Thoracic aorta (tissue), 2 donors: ENCODE results near the gene TRAFD1. TPM values are rescaled to one million over a fixed set of nuclear protein-coding genes. Genes with fewer than 3 reads are reported as not detected.

ENCODE experiments used
- ATAC-seq: fragments of 150-250 bp; one replicate; pipeline ENCODE4 v1.8.0; 2017; ENCODE audit warnings: low read depth; ENCODE audit not compliant: insufficient number of reproducible peaks, low FRiP score
- DNase-seq: peaks from one replicate; pipeline ENCODE4 v3.0.0-alpha.2; 2020; ENCODE audit warnings: low spot score
- H3K27ac ChIP-seq, 2 donors: fragments of 200-600 bp; sonication (generic); 1 replicate in 1 of 2; 2 replicates in 1 of 2; pipeline ENCODE4 v1.5.1; 2016; ENCODE audit warnings: mild to moderate bottlenecking in 2 of 2, moderate library complexity in 2 of 2
- H3K27me3 ChIP-seq: fragments of 200-600 bp; sonication (generic); replicated peaks from 2 replicates; pipeline ENCODE4 v1.6.0; 2016; ENCODE audit warnings: mild to moderate bottlenecking; ENCODE audit not compliant: insufficient read depth
- H3K36me3 ChIP-seq: fragments of 200-600 bp; sonication (generic); one replicate; pipeline ENCODE4 v1.5.1; 2016
- H3K4me1 ChIP-seq, 2 donors: fragments of 200-600 bp; sonication (generic); 1 replicate in 1 of 2; 2 replicates in 1 of 2; pipeline versions ENCODE4 v1.5.1 to v1.6.0; 2016; ENCODE audit warnings: low read depth in 2 of 2, mild to moderate bottlenecking in 1 of 2; ENCODE audit not compliant: control insufficient read depth in 1 of 2
- H3K4me3 ChIP-seq: fragments of 200-600 bp; sonication (generic); 2 replicates; pipeline ENCODE4 v1.5.1; 2016; ENCODE audit warnings: mild to moderate bottlenecking
- H3K9me3 ChIP-seq: fragments of 200-600 bp; sonication (generic); 2 replicates; pipeline ENCODE4 v1.5.1; 2016
- total RNA-seq, 2 donors: library from RNA; depleted of rRNA; stranded (reverse); fragments of >200 nt; gene quantifications; one replicate each; pipeline versions ENCODE4 v1.1.0 to v1.2.3, GENCODE V29; 2016
- TF ChIP-seq, protein P1 (sequence below): fragments of 200-600 bp; sonication (generic); IDR thresholded peaks from one replicate; pipeline ENCODE4 v1.5.1; 2019; ENCODE audit warnings: antibody characterized with exemption

TRAFD1 gene
- total RNA-seq, 2 donors from 2014 or later: 23.6 to 43.7 TPM

GRCh38 chr12:112194601-112195247 lies 69.4 kb downstream of the TRAFD1 start:
- Histone ChIP-seq H3K9me3 (no peaks in the 10 kb centered on the region), H3K4me1 (no peaks in the 10 kb centered on the region), H3K4me3 (no peak overlapping the region), H3K27me3 (no peaks in the 10 kb centered on the region), H3K36me3 (peaks cover 47% of the 10 kb centered on the region), H3K27ac (no peak overlapping the region)
- TF ChIP-seq, protein P1, sequence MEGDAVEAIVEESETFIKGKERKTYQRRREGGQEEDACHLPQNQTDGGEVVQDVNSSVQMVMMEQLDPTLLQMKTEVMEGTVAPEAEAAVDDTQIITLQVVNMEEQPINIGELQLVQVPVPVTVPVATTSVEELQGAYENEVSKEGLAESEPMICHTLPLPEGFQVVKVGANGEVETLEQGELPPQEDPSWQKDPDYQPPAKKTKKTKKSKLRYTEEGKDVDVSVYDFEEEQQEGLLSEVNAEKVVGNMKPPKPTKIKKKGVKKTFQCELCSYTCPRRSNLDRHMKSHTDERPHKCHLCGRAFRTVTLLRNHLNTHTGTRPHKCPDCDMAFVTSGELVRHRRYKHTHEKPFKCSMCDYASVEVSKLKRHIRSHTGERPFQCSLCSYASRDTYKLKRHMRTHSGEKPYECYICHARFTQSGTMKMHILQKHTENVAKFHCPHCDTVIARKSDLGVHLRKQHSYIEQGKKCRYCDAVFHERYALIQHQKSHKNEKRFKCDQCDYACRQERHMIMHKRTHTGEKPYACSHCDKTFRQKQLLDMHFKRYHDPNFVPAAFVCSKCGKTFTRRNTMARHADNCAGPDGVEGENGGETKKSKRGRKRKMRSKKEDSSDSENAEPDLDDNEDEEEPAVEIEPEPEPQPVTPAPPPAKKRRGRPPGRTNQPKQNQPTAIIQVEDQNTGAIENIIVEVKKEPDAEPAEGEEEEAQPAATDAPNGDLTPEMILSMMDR: no peak
- ATAC-seq (no peak), DNase-seq (no peak)

DNA sequence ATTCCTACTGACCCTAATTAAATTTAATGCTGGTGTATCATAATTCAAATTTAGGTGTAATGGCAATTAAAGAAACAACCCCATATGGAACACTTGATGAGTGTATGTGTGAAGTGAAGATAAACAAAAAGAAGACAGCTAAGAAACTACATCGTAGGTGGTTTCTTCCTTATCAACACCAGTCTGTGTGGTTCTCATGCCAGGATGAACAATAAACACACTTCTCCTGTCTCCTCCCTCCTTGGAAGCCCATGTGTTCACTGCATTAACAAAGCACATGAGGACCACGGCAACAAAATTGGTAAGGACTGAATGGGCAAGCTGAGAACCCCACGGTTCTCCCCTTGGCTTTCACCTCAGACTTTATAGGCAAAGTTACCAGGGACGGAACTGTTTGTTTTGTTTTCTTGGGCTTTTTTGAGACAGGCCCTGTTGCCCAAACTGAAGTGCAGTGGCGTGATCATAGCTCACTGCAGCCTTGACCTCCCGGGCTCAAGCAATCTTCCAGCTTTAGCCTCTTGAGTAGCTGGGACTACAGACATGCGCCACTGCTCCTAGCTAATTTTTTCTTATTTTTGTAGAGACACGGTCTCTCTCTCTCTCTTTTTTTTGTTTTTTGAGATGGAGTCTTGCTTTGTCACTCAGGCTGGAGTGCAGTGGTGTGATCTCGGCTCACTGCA lies 71.0 kb downstream of the TRAFD1 start:
- ATAC-seq: no peak
- H3K36me3 ChIP-seq: peaks cover 45% of the 10 kb centered on the region
- no peak for DNase-seq
- TF ChIP-seq, protein P1: no peak
- no peaks in the 10 kb centered on the region for H3K27me3 ChIP-seq
- no peaks in the 10 kb centered on the region for H3K4me1 ChIP-seq
- no peak overlapping the region for H3K4me3 ChIP-seq
- H3K27ac ChIP-seq: no peak overlapping the region
- no peaks in the 10 kb centered on the region for H3K9me3 ChIP-seq

- no peaks in the 10 kb centered on the region for H3K4me1 ChIP-seq
- TF ChIP-seq, protein P1: no peak
- ATAC-seq (no peak), DNase-seq (no peak)
- no peak overlapping the region for H3K4me3 ChIP-seq
- no peaks in the 10 kb centered on the region for H3K9me3 ChIP-seq
- no peak overlapping the region for H3K27ac ChIP-seq
- H3K27me3 ChIP-seq: no peaks in the 10 kb centered on the region
- H3K36me3 ChIP-seq: peaks cover 38% of the 10 kb centered on the region
These were observed 72.9 kb downstream of the TRAFD1 start for GRCh38 chr12:112198120-112198733.

GRCh38 chr12:112199136-112199535 lies 73.8 kb downstream of the TRAFD1 start:
- H3K36me3 ChIP-seq: peaks cover 33% of the 10 kb centered on the region
- H3K4me3 ChIP-seq: no peak overlapping the region
- ATAC-seq: no peak
- H3K9me3 ChIP-seq: no peaks in the 10 kb centered on the region
- no peak overlapping the region for H3K27ac ChIP-seq
- TF ChIP-seq, protein P1: no peak
- no peak for DNase-seq
- H3K27me3 ChIP-seq: no peaks in the 10 kb centered on the region
- H3K4me1 ChIP-seq: no peaks in the 10 kb centered on the region

Other genes starting within 250 kb of the TRAFD1 start
- 10 to 100 TPM; 13.5 to 13.9 TPM for gene TMEM116, start 112.4 kb upstream of the TRAFD1 start, total RNA-seq
- 10 to 100 TPM; 33.1 to 43.6 TPM for gene ERP29, start 112.1 kb upstream of the TRAFD1 start, total RNA-seq
- 10 to 100 TPM; 16.4 to 52.1 TPM for gene NAA25, start 16.8 kb upstream of the TRAFD1 start, total RNA-seq